Kidney (tissue), 14 donors: ENCODE results near the gene PTH1R. TPM values are rescaled to one million over a fixed set of nuclear protein-coding genes. Genes with fewer than 3 reads are reported as not detected.

Experiments used
- DNase-seq, 5 donors: peaks; one replicate each; pipeline ENCODE4 v3.0.0-alpha.2; 2013 to 2020
- FAIRE-seq: peaks from 2 replicates; lab custom pipeline; 2012; peaks lifted over from hg19 to GRCh38; lab: Jason Lieb, UNC
- H3K27ac ChIP-seq, 2 donors: one replicate each; pipeline ENCODE4 v1.7.0; 2013; ENCODE audit warnings: low read depth in 2 of 2, low read length in 2 of 2, inconsistent platforms in 1 of 2
- H3K27me3 ChIP-seq: one replicate; pipeline ENCODE4 v1.7.1; 2013; ENCODE audit warnings: low read length, inconsistent platforms; ENCODE audit not compliant: control insufficient read depth, insufficient read depth
- H3K36me3 ChIP-seq, 3 donors: one replicate each; pipeline versions ENCODE4 v1.7.0 to v1.7.1; 2013; ENCODE audit warnings: low read length in 3 of 3, control low read depth in 1 of 3, inconsistent platforms in 1 of 3; ENCODE audit not compliant: insufficient read depth in 3 of 3, control insufficient read depth in 2 of 3
- H3K4me1 ChIP-seq, 3 donors: one replicate each; pipeline versions ENCODE4 v1.7.0 to v1.7.1; 2013; ENCODE audit warnings: low read length in 3 of 3, inconsistent platforms in 1 of 3, low read depth in 1 of 3; ENCODE audit not compliant: control insufficient read depth in 2 of 3, insufficient read depth in 2 of 3
- H3K4me3 ChIP-seq, 3 donors: one replicate each; pipeline versions ENCODE4 v1.7.0 to v1.8.1; 2013; ENCODE audit warnings: low read length in 3 of 3, control low read depth in 1 of 3, inconsistent platforms in 1 of 3
- H3K9ac ChIP-seq, 3 donors: one replicate each; pipeline versions ENCODE4 v1.7.0 to v1.7.1; 2013; ENCODE audit warnings: low read length in 3 of 3, control low read depth in 1 of 3, inconsistent platforms in 1 of 3
- H3K9me3 ChIP-seq, 3 donors: one replicate each; pipeline versions ENCODE4 v1.7.0 to v1.7.1; 2013; ENCODE audit warnings: low read length in 3 of 3, control low read depth in 1 of 3, inconsistent platforms in 1 of 3; ENCODE audit not compliant: control insufficient read depth in 2 of 3, insufficient read depth in 1 of 3
- CTCF ChIP-seq: IDR thresholded peaks from 3 replicates; pipeline ENCODE4 v1.5.1; 2012; ENCODE audit warnings: mild to moderate bottlenecking, moderate library complexity, borderline replicate concordance; ENCODE audit not compliant: insufficient read depth; ENCODE audit errors: extremely low read depth
- intact Hi-C: fragments of 100-400 bp; cut with DNase I; formaldehyde crosslinking; loops from one replicate; pipeline ENCODE4 v1.11.1; 2022
- polyA plus RNA-seq: library from polyadenylated mRNA; stranded (reverse); fragments of 350-450 nt; fragmentation: Illumina TruSeq; extraction: RNeasy Lipid Tissue Mini Kit (QIAGEN cat#74804); gene quantifications from one replicate; pipeline ENCODE4 v1.2.3, GENCODE V29; 2014; ENCODE audit warnings: low read depth, low replicate concordance; ENCODE audit not compliant: insufficient read depth
- total RNA-seq: library from RNA; stranded (reverse); fragmentation: NEBNext Ultra II Directional; extraction: Animal tissue kit (Norgen Biotek cat#: 25700); gene quantifications from one replicate; pipeline ENCODE4 v1.2.1, GENCODE V29; 2021
- donor health status: control.
- donor health status: control.
- donor health status: control.
- donor health status: control.
- donor health status: control.
- donor health status: DM: yes; HTN: yes; CAD: no.
- donor health status: Normal renal cell carcinoma (clear cell type).

Gene PTH1R
- total and polyA plus RNA-seq, 2 donors from 2014 or later = 286 to 1,885 TPM

- Histone ChIP-seq H3K4me3 (no peak overlapping the region), H3K9ac (no peak overlapping the region), H3K9me3 (no peaks in the 10 kb centered on the region), H3K27ac (no peak overlapping the region), H3K4me1 (peaks cover 0 to 57% (median 33%) of the 10 kb centered on the region in 3 donors), H3K36me3 (no peaks in the 10 kb centered on the region), H3K27me3 (no peaks in the 10 kb centered on the region)
- DNase-seq (peak in 1 of 5 donors; percentile 60), FAIRE-seq (no peak)
- TF ChIP-seq CTCF = no peak
- intact Hi-C loops = no loop called here
These were observed 11.4 kb upstream of the PTH1R start for GRCh38 chr3:46866032-46866595.

GRCh38 chr3:46866720-46867549, 10.6 kb upstream of the PTH1R start:
- intact Hi-C loops = no loop called here
- no peak for FAIRE-seq
- Histone ChIP-seq H3K9me3 (no peaks in the 10 kb centered on the region), H3K27me3 (no peaks in the 10 kb centered on the region), H3K27ac (peak overlapping the region; percentile 66 to 86), H3K36me3 (no peaks in the 10 kb centered on the region), H3K4me3 (no peak overlapping the region), H3K4me1 (peaks cover 0 to 57% (median 31%) of the 10 kb centered on the region in 3 donors), H3K9ac (peak overlapping the region in 2 of 3 donors; percentile 1 to 66)
- TF ChIP-seq CTCF = peak; percentile 94
- peak in 3 of 5 donors; percentile 61 to 93 (median 73) for DNase-seq

GRCh38 chr3:46867550-46867898, 10.0 kb upstream of the PTH1R start:
- Histone ChIP-seq H3K4me3 (no peak overlapping the region), H3K36me3 (no peaks in the 10 kb centered on the region), H3K9me3 (no peaks in the 10 kb centered on the region), H3K4me1 (peaks cover 0 to 54% (median 34%) of the 10 kb centered on the region in 3 donors), H3K27ac (peak overlapping the region; percentile 66 to 86), H3K27me3 (no peaks in the 10 kb centered on the region), H3K9ac (peak overlapping the region in 2 of 3 donors; percentile 45 to 80)
- no peak for TF ChIP-seq CTCF
- DNase-seq (peak in 2 of 5 donors; percentile 72 to 96), FAIRE-seq (no peak)
- intact Hi-C loops = no loop called here
